Measurements from ENCODE around the gene PCYT2.

GRCh38 chr17:81933178-81933699 is 22.0 kb upstream of the PCYT2 start:
- TF ChIP-seq SP1 (IDR thresholded peaks at IDR 0.05; ENCODE audit: low read depth): no peak
- TF ChIP-seq CTCF (IDR thresholded peaks at IDR 0.05 in 2 of 3, conservative IDR thresholded peaks at IDR 0.05 in 1 of 3; ENCODE audit: borderline replicate concordance in 1 of 3, insufficient read depth in 1 of 3, low read depth in 2 of 3, low read length in 2 of 3): no peak
- no peak for TF ChIP-seq TCF7L2 (IDR thresholded peaks at IDR 0.05; ENCODE audit: borderline replicate concordance, extremely low read depth, insufficient read depth, insufficient read length)
- TF ChIP-seq POLR2AphosphoS5 (IDR thresholded peaks at IDR 0.05; ENCODE audit: low read depth, low read length): peak; percentile 53
- no peak for TF ChIP-seq ZNF274 (IDR thresholded peaks at IDR 0.05; ENCODE audit: low read depth, low read length)
- TF ChIP-seq CEBPB (IDR thresholded peaks at IDR 0.05; ENCODE audit: low read depth): no peak
- no peak for TF ChIP-seq JUND (IDR thresholded peaks at IDR 0.05)
- TF ChIP-seq EZH2 (IDR thresholded peaks at IDR 0.05): no peak
- no peak for TF ChIP-seq YY1 (IDR thresholded peaks at IDR 0.05; ENCODE audit: extremely low read depth, insufficient replicate concordance, low read depth, low read length)
